ENCODE data around the gene KIAA1755.

DNA sequence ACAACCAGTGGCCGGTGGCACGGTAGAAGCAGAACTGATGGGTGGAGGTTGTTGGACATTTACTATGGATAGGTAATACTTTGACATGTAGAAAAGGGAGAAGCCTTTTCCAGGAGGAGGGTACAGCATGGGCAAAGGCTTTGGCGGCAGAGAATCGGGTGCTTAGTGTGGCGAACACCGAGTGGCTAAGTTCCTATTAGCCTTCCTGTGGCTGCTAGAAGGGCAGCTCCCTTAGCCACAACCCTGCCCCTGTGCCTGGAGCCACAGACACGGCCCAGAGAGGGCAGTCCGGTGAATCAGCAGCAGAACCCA lies 57.6 kb downstream of the KIAA1755 start:
- TF ChIP-seq, protein P1, sequence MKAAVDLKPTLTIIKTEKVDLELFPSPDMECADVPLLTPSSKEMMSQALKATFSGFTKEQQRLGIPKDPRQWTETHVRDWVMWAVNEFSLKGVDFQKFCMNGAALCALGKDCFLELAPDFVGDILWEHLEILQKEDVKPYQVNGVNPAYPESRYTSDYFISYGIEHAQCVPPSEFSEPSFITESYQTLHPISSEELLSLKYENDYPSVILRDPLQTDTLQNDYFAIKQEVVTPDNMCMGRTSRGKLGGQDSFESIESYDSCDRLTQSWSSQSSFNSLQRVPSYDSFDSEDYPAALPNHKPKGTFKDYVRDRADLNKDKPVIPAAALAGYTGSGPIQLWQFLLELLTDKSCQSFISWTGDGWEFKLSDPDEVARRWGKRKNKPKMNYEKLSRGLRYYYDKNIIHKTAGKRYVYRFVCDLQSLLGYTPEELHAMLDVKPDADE (conservative IDR thresholded peaks at IDR 0.05; ENCODE audit: control insufficient read depth, low read depth, low read length): no peak
- TF ChIP-seq, protein P2, sequence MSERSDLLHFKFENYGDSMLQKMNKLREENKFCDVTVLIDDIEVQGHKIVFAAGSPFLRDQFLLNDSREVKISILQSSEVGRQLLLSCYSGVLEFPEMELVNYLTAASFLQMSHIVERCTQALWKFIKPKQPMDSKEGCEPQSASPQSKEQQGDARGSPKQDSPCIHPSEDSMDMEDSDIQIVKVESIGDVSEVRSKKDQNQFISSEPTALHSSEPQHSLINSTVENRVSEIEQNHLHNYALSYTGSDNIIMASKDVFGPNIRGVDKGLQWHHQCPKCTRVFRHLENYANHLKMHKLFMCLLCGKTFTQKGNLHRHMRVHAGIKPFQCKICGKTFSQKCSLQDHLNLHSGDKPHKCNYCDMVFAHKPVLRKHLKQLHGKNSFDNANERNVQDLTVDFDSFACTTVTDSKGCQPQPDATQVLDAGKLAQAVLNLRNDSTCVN (CRISPR knock-in tag; IDR thresholded peaks at IDR 0.05): no peak
- TF ChIP-seq ELF1 (tag; IDR thresholded peaks at IDR 0.05): no peak
- no peak for TF ChIP-seq FOSL1 (tag; conservative IDR thresholded peaks at IDR 0.05)
- TF ChIP-seq CBX3 (IDR thresholded peaks at IDR 0.05; ENCODE audit: borderline replicate concordance in 1 of 2, low read length in 2 of 2): no peak
- TF ChIP-seq, protein P3, sequence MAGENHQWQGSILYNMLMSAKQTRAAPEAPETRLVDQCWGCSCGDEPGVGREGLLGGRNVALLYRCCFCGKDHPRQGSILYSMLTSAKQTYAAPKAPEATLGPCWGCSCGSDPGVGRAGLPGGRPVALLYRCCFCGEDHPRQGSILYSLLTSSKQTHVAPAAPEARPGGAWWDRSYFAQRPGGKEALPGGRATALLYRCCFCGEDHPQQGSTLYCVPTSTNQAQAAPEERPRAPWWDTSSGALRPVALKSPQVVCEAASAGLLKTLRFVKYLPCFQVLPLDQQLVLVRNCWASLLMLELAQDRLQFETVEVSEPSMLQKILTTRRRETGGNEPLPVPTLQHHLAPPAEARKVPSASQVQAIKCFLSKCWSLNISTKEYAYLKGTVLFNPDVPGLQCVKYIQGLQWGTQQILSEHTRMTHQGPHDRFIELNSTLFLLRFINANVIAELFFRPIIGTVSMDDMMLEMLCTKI (IDR thresholded peaks at IDR 0.05; ENCODE audit: partially characterized antibody): no peak
- no peak for TF ChIP-seq TCF7 (IDR thresholded peaks at IDR 0.05; ENCODE audit: borderline replicate concordance)
- no peak for TF ChIP-seq CEBPB (tag; IDR thresholded peaks at IDR 0.05)
- TF ChIP-seq RFX5 (IDR thresholded peaks at IDR 0.05; ENCODE audit: low read depth, low read length): no peak
- TF ChIP-seq PRMT5 (CRISPR knock-in tag; IDR thresholded peaks at IDR 0.05): no peak
- TF ChIP-seq ILK (tag; IDR thresholded peaks at IDR 0.05; ENCODE audit: borderline replicate concordance, low read depth): no peak
- TF ChIP-seq, protein P4, sequence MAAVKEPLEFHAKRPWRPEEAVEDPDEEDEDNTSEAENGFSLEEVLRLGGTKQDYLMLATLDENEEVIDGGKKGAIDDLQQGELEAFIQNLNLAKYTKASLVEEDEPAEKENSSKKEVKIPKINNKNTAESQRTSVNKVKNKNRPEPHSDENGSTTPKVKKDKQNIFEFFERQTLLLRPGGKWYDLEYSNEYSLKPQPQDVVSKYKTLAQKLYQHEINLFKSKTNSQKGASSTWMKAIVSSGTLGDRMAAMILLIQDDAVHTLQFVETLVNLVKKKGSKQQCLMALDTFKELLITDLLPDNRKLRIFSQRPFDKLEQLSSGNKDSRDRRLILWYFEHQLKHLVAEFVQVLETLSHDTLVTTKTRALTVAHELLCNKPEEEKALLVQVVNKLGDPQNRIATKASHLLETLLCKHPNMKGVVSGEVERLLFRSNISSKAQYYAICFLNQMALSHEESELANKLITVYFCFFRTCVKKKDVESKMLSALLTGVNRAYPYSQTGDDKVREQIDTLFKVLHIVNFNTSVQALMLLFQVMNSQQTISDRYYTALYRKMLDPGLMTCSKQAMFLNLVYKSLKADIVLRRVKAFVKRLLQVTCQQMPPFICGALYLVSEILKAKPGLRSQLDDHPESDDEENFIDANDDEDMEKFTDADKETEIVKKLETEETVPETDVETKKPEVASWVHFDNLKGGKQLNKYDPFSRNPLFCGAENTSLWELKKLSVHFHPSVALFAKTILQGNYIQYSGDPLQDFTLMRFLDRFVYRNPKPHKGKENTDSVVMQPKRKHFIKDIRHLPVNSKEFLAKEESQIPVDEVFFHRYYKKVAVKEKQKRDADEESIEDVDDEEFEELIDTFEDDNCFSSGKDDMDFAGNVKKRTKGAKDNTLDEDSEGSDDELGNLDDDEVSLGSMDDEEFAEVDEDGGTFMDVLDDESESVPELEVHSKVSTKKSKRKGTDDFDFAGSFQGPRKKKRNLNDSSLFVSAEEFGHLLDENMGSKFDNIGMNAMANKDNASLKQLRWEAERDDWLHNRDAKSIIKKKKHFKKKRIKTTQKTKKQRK (IDR thresholded peaks at IDR 0.05; ENCODE audit: borderline replicate concordance, low read depth, low read length): no peak
- TF ChIP-seq, protein P5, sequence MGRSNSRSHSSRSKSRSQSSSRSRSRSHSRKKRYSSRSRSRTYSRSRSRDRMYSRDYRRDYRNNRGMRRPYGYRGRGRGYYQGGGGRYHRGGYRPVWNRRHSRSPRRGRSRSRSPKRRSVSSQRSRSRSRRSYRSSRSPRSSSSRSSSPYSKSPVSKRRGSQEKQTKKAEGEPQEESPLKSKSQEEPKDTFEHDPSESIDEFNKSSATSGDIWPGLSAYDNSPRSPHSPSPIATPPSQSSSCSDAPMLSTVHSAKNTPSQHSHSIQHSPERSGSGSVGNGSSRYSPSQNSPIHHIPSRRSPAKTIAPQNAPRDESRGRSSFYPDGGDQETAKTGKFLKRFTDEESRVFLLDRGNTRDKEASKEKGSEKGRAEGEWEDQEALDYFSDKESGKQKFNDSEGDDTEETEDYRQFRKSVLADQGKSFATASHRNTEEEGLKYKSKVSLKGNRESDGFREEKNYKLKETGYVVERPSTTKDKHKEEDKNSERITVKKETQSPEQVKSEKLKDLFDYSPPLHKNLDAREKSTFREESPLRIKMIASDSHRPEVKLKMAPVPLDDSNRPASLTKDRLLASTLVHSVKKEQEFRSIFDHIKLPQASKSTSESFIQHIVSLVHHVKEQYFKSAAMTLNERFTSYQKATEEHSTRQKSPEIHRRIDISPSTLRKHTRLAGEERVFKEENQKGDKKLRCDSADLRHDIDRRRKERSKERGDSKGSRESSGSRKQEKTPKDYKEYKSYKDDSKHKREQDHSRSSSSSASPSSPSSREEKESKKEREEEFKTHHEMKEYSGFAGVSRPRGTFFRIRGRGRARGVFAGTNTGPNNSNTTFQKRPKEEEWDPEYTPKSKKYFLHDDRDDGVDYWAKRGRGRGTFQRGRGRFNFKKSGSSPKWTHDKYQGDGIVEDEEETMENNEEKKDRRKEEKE (IDR thresholded peaks at IDR 0.05; ENCODE audit: borderline replicate concordance in 1 of 2, control insufficient read depth in 1 of 2, low read depth in 2 of 2, low read length in 1 of 2): no peak

Data from K562 (cell line).